Ovary (tissue), 9 donors: ENCODE measurements around the gene LRTM2. TPM values are rescaled to one million over a fixed set of nuclear protein-coding genes. Genes with fewer than 3 reads are reported as not detected.

Experiments
- DNase-seq, 5 donors: peaks; one replicate each; pipeline ENCODE4 v3.0.0-alpha.2; 2019 to 2020
- H3K27ac ChIP-seq, 2 donors: fragments of 200-600 bp; one replicate each; pipeline versions ENCODE4 v1.5.1 to v1.8.0; 2019 to 2022
- H3K27me3 ChIP-seq: fragments of 200-600 bp; one replicate; pipeline ENCODE4 v1.8.0; 2022
- H3K36me3 ChIP-seq: fragments of 200-600 bp; sonication (generic); one replicate; pipeline ENCODE4 v1.5.1; 2019
- H3K4me1 ChIP-seq: one replicate; pipeline ENCODE4 v1.8.1; 2013; ENCODE audit warnings: mild to moderate bottlenecking, moderate library complexity; ENCODE audit not compliant: insufficient read depth
- H3K4me3 ChIP-seq: fragments of 200-600 bp; sonication (generic); one replicate; pipeline ENCODE4 v1.5.1; 2017
- H3K9me3 ChIP-seq, 2 donors: fragments of 200-600 bp in 1 of 2; sonication (generic) in 1 of 2; one replicate each; pipeline versions ENCODE4 v1.5.1 to v1.8.1; 2013 to 2019; ENCODE audit warnings: mild to moderate bottlenecking in 1 of 2, moderate library complexity in 1 of 2
- CTCF ChIP-seq, 3 donors: fragments of 450-650 bp in 2 of 3; fragments of 200-600 bp in 1 of 3; IDR thresholded peaks; one replicate each; pipeline versions ENCODE4 v1.5.1 to v1.8.0; 2016 to 2022; ENCODE audit warnings: antibody characterized with exemption in 3 of 3, mild to moderate bottlenecking in 1 of 3
- EP300 ChIP-seq: sonication (generic); formaldehyde crosslinking; IDR thresholded peaks from one replicate; pipeline ENCODE4 v1.6.1; 2017; ENCODE audit warnings: antibody characterized with exemption
- POLR2A ChIP-seq: fragments of 450-650 bp; IDR thresholded peaks from one replicate; pipeline ENCODE4 v1.6.1; 2017; ENCODE audit warnings: antibody characterized with exemption, mild to moderate bottlenecking, moderate library complexity
- WGBS, 3 donors: extraction: QIAGEN DNeasy Blood & Tissue Kit in 1 of 3; methylation state at CpG; one replicate each; pipeline versions ENCODE4 v1.1.5 to v1.1.7; 2013 to 2017; 5-methylcytosine and 5-hydroxymethylcytosine counted together
- intact Hi-C, 4 donors: fragments of 100-400 bp; cut with DNase I; formaldehyde crosslinking; loops; one replicate each; pipeline versions ENCODE4 v1.11.0 to v1.15.1; 2022 to 2023
- polyA plus RNA-seq, 2 donors: library from polyadenylated mRNA; stranded (reverse); fragments of 200-250 nt in 1 of 2; fragments of 350-450 nt in 1 of 2; fragmentation: Illumina TruSeq in 1 of 2; extraction: RNeasy Lipid Tissue Mini Kit (QIAGEN cat#74804) in 1 of 2; gene quantifications; one replicate each; pipeline ENCODE4 v1.2.3, GENCODE V29; 2013 to 2014
- total RNA-seq, 7 donors: library from RNA; depleted of rRNA in 2 of 7; stranded (reverse); fragments of >200 nt in 2 of 7; fragmentation: NEBNext Ultra II Directional in 3 of 7; extraction: Animal tissue kit (Norgen Biotek cat#: 25700) in 3 of 7; gene quantifications; one replicate each; pipeline versions ENCODE4 v1.1.0 to v1.2.4, GENCODE V29; 2016 to 2023
- donor health status: DM: no; HTN: no; CAD: no; lungs with moderate emphysema.
- donor health status: DM: no; HTN: no; CAD: no.
- donor health status: Bipolar disorder and iron deficiency.
- donor health status: DM: yes; HTN: yes; CAD: no.
- donor health status: DM: no; HTN: no; CAD: no.
- donor health status: DM: yes; HTN: yes; CAD: no.

The LRTM2 gene
- total and polyA plus RNA-seq, 9 donors = not detected

- no peaks in the 10 kb centered on the region for H3K9me3 ChIP-seq
- no peak for DNase-seq
- H3K27me3 ChIP-seq = no peaks in the 10 kb centered on the region
- WGBS, 3 donors = 47 to 53% (median 48%) methylated on average over 27 of the region's 27 CpGs
- H3K4me3 ChIP-seq = no peak overlapping the region
- no peaks in the 10 kb centered on the region for H3K4me1 ChIP-seq
- intact Hi-C loops = no loop called here
- H3K36me3 ChIP-seq = no peaks in the 10 kb centered on the region
- no peak for TF ChIP-seq EP300
- no peak for TF ChIP-seq POLR2A
- TF ChIP-seq CTCF (IDR thresholded peaks at IDR 0.05) = no peak
- H3K27ac ChIP-seq = no peak overlapping the region
Observed at GRCh38 chr12:1811281-1811947, 9.0 kb upstream of the LRTM2 start.

GRCh38 chr12:1811948-1812291 is 8.4 kb upstream of the LRTM2 start:
- intact Hi-C loops = no loop called here
- Histone ChIP-seq H3K4me3 (no peak overlapping the region), H3K9me3 (no peaks in the 10 kb centered on the region), H3K4me1 (no peaks in the 10 kb centered on the region), H3K36me3 (no peaks in the 10 kb centered on the region), H3K27me3 (no peaks in the 10 kb centered on the region), H3K27ac (no peak overlapping the region)
- DNase-seq = no peak
- no peak for TF ChIP-seq POLR2A
- no peak for TF ChIP-seq EP300
- no peak for TF ChIP-seq CTCF (IDR thresholded peaks at IDR 0.05)
- 68 to 72% (median 70%) methylated on average over 6 of the region's 6 CpGs for WGBS, 3 donors

- intact Hi-C loops = no loop called here
- H3K4me3 ChIP-seq = no peak overlapping the region
- no peaks in the 10 kb centered on the region for H3K4me1 ChIP-seq
- WGBS, 3 donors = 75 to 79% (median 77%) methylated on average over 17 of the region's 17 CpGs
- no peak overlapping the region for H3K27ac ChIP-seq
- no peak for TF ChIP-seq POLR2A
- no peak for TF ChIP-seq CTCF (IDR thresholded peaks at IDR 0.05)
- TF ChIP-seq EP300 = no peak
- no peaks in the 10 kb centered on the region for H3K27me3 ChIP-seq
- no peaks in the 10 kb centered on the region for H3K9me3 ChIP-seq
- no peak for DNase-seq
- no peaks in the 10 kb centered on the region for H3K36me3 ChIP-seq
Observed at GRCh38 chr12:1812650-1813302, 7.6 kb upstream of the LRTM2 start.

GRCh38 chr12:1814266-1814665 is 6.1 kb upstream of the LRTM2 start:
- 65 to 69% (median 66%) methylated on average over 8 of the region's 8 CpGs for WGBS, 3 donors
- no peak overlapping the region for H3K27ac ChIP-seq
- no peaks in the 10 kb centered on the region for H3K9me3 ChIP-seq
- no peaks in the 10 kb centered on the region for H3K36me3 ChIP-seq
- intact Hi-C loops = no loop called here
- H3K27me3 ChIP-seq = no peaks in the 10 kb centered on the region
- H3K4me1 ChIP-seq = no peaks in the 10 kb centered on the region
- no peak for DNase-seq
- no peak overlapping the region for H3K4me3 ChIP-seq
- TF ChIP-seq CTCF (IDR thresholded peaks at IDR 0.05) (no peak), EP300 (no peak), POLR2A (no peak)
